Right lobe of liver (tissue), 4 donors: Measurements from ENCODE around the gene TAF8.
"Not testable (repeated sequence)": the region's sequence is repeated elsewhere in the genome, so short reads cannot be mapped to it uniquely, and the experiment has no call there.

ENCODE experiments used
- POLR2A ChIP-seq: fragments of 450-650 bp; IDR thresholded peaks from one replicate; pipeline ENCODE4 v1.6.1; 2017; ENCODE audit warnings: antibody characterized with exemption, mild to moderate bottlenecking
- TF ChIP-seq, protein P1 (sequence below), 4 donors: fragments of 200-600 bp in 3 of 4; fragments of 450-650 bp in 1 of 4; IDR thresholded peaks; one replicate each; pipeline versions ENCODE4 v1.5.1 to v1.8.0; 2016 to 2022; ENCODE audit warnings: antibody characterized with exemption in 4 of 4, mild to moderate bottlenecking in 2 of 4
- donor health status: DM: no; HTN: no; CAD: no.
- donor health status: DM: no; HTN: no; CAD: no.
- donor health status: DM: no; HTN: yes; CAD: no.

DNA sequence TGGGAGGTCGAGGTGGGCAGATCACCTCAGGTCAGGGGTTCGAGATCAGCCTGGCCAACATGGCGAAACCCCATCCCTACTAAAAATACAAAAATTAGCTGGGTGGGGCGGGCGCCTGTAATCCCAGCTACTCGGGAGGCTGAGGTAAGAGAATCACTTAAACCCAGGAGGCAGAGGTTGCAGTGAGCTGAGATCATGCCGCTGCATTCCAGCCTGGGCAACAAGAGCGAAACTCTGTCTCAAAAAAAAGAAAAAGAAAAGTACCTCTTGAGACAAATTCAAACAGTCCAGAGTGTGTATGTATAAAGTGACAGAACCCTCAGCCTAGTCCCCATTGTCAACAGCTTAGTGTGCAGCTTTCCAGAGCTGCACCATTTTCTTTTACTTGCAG, 42.2 kb upstream of the TAF8 start:
- TF ChIP-seq, protein P1, sequence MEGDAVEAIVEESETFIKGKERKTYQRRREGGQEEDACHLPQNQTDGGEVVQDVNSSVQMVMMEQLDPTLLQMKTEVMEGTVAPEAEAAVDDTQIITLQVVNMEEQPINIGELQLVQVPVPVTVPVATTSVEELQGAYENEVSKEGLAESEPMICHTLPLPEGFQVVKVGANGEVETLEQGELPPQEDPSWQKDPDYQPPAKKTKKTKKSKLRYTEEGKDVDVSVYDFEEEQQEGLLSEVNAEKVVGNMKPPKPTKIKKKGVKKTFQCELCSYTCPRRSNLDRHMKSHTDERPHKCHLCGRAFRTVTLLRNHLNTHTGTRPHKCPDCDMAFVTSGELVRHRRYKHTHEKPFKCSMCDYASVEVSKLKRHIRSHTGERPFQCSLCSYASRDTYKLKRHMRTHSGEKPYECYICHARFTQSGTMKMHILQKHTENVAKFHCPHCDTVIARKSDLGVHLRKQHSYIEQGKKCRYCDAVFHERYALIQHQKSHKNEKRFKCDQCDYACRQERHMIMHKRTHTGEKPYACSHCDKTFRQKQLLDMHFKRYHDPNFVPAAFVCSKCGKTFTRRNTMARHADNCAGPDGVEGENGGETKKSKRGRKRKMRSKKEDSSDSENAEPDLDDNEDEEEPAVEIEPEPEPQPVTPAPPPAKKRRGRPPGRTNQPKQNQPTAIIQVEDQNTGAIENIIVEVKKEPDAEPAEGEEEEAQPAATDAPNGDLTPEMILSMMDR (IDR thresholded peaks at IDR 0.05), result not testable (repeated sequence)
- not testable (repeated sequence) for TF ChIP-seq POLR2A
